Endothelial cell of umbilical vein (primary cell): ENCODE results near the gene CCSER1. TPM values are rescaled to one million over a fixed set of nuclear protein-coding genes. Genes with fewer than 3 reads are reported as not detected.

Experiments used
- BruUV-seq: library from RNA; stranded (reverse); fragments of 400-500 nt; replicated peaks from 2 replicates; lab custom pipeline; 2021; lab: Mats Ljungman, UMichigan
- CTCF ChIA-PET: fragments of 300-600, 350-600 bp; sonication (Branson Sonifier 250); formaldehyde crosslinking; loops from one replicate; lab custom pipeline; 2021; ENCODE audit warnings: antibody characterized with exemption, inconsistent platforms; lab: Charles Lee
- POLR2A ChIA-PET: fragments of 300-600, 350-600 bp; sonication (Branson Sonifier 250); formaldehyde crosslinking; loops from one replicate; lab custom pipeline; 2021; ENCODE audit warnings: antibody characterized with exemption, inconsistent platforms; lab: Charles Lee
- DNase-seq: peaks from one replicate; pipeline ENCODE4 v3.0.0-alpha.2; 2011; ENCODE audit warnings: low read depth, low spot score
- FAIRE-seq: peaks from 2 replicates; lab custom pipeline; 2011; peaks lifted over from hg19 to GRCh38; lab: Jason Lieb, UNC
- H2AFZ ChIP-seq: 2 replicates; pipeline ENCODE4 v1.6.0; 2012; ENCODE audit warnings: low read depth, low read length, control low read depth, inconsistent platforms
- H3K27ac ChIP-seq: 2 replicates; pipeline ENCODE4 v1.5.1; 2011; ENCODE audit warnings: low read depth, mild to moderate bottlenecking, control low read depth, low read length, moderate library complexity; ENCODE audit not compliant: insufficient read depth
- H3K27me3 ChIP-seq, 2 experiments: 2 replicates each; pipeline versions ENCODE4 v1.6.0 to v1.6.1; 2011; ENCODE audit warnings: low read length in 2 of 2, mixed read lengths in 1 of 2; ENCODE audit not compliant: control insufficient read depth in 2 of 2, insufficient read depth in 2 of 2
- H3K36me3 ChIP-seq, 2 experiments: 2 replicates in 1 of 2; 3 replicates in 1 of 2; pipeline ENCODE4 v1.5.1; 2011; ENCODE audit warnings: low read length in 2 of 2, mild to moderate bottlenecking in 1 of 2, moderate library complexity in 1 of 2; ENCODE audit not compliant: control insufficient read depth in 2 of 2, insufficient read depth in 2 of 2; ENCODE audit errors: extremely low read depth in 1 of 2
- H3K4me1 ChIP-seq: 3 replicates; pipeline ENCODE4 v1.5.1; 2011; ENCODE audit warnings: mild to moderate bottlenecking, low read length; ENCODE audit not compliant: control insufficient read depth, insufficient read depth; ENCODE audit errors: extremely low read depth
- H3K4me2 ChIP-seq: 2 replicates; pipeline ENCODE4 v1.6.1; 2011; ENCODE audit warnings: low read length, control low read depth, mixed read lengths; ENCODE audit not compliant: insufficient read depth
- H3K4me3 ChIP-seq, 3 experiments: fragments of 200-600 bp in 1 of 3; sonication (generic), shearing (Covaris generic) in 1 of 3; replicated peaks in 1 of 3; 2 replicates each; pipeline ENCODE4 v1.5.1; 2011 to 2016; ENCODE audit warnings: control low read depth in 3 of 3, low read length in 3 of 3, mild to moderate bottlenecking in 2 of 3, inconsistent platforms in 1 of 3, low read depth in 1 of 3, moderate library complexity in 1 of 3; ENCODE audit not compliant: insufficient read depth in 1 of 3
- H3K79me2 ChIP-seq: 2 replicates; pipeline ENCODE4 v1.6.0; 2012; ENCODE audit warnings: low read length, inconsistent platforms; ENCODE audit not compliant: control insufficient read depth, insufficient read depth
- H3K9ac ChIP-seq: replicated peaks from 2 replicates; pipeline ENCODE3; 2011; ENCODE audit warnings: low read length, control low read depth; ENCODE audit not compliant: insufficient read depth; ENCODE audit errors: extremely low read depth
- H3K9me1 ChIP-seq: replicated peaks from 3 replicates; pipeline ENCODE4 v1.6.0; 2011; ENCODE audit warnings: mild to moderate bottlenecking, low read length; ENCODE audit not compliant: control insufficient read depth, insufficient read depth; ENCODE audit errors: extremely low read depth
- H3K9me3 ChIP-seq: replicated peaks from 2 replicates; pipeline ENCODE4 v1.5.1; 2012; ENCODE audit warnings: low read length, inconsistent platforms; ENCODE audit not compliant: control insufficient read depth, insufficient read depth
- H4K20me1 ChIP-seq: replicated peaks from 2 replicates; pipeline ENCODE3; 2011; ENCODE audit warnings: mild to moderate bottlenecking, low read length; ENCODE audit not compliant: control insufficient read depth, insufficient read depth; ENCODE audit errors: extremely low read depth
- EZH2 ChIP-seq: IDR thresholded peaks from 2 replicates; pipeline ENCODE4 v1.6.1; 2012; ENCODE audit warnings: borderline replicate concordance, low read depth, mild to moderate bottlenecking, moderate library complexity, low read length, inconsistent platforms; ENCODE audit not compliant: severe bottlenecking
- FOS ChIP-seq: IDR thresholded peaks from 2 replicates; pipeline ENCODE4 v1.6.1; 2011; ENCODE audit warnings: mild to moderate bottlenecking, low read length, moderate library complexity, borderline replicate concordance; ENCODE audit not compliant: insufficient read depth
- GATA2 ChIP-seq: IDR thresholded peaks from 2 replicates; pipeline ENCODE4 v1.7.0; 2011; ENCODE audit warnings: low read depth, mild to moderate bottlenecking, moderate library complexity, mixed read lengths, low read length; ENCODE audit not compliant: insufficient read length, insufficient read depth
- JUN ChIP-seq: IDR thresholded peaks from 2 replicates; pipeline ENCODE4 v1.6.1; 2011; ENCODE audit warnings: borderline replicate concordance, low read depth; ENCODE audit not compliant: insufficient read length, insufficient read depth
- MYC ChIP-seq: IDR thresholded peaks from one replicate; pipeline ENCODE4 v1.6.1; 2011; ENCODE audit warnings: mild to moderate bottlenecking, low read depth, low read length
- POLR2A ChIP-seq: IDR thresholded peaks from 2 replicates; pipeline ENCODE4 v1.6.1; 2012; ENCODE audit warnings: low read depth, mild to moderate bottlenecking, control low read depth, low read length
- POLR2AphosphoS5 ChIP-seq: IDR thresholded peaks from 2 replicates; pipeline ENCODE4 v1.6.1; 2012; ENCODE audit warnings: low read depth, mild to moderate bottlenecking, control low read depth, low read length, moderate library complexity; ENCODE audit not compliant: insufficient read depth
- dilution Hi-C: fragments of 300-500 bp; cut with MboI; formaldehyde crosslinking; loops from one replicate; pipeline ENCODE4 v1.15.0; 2019; ENCODE audit warnings: low sequenced_read_pairs; ENCODE audit not compliant: extremely low pct_ligation_motif_present
- intact Hi-C: fragments of 100-400 bp; cut with micrococcal nuclease; formaldehyde crosslinking; loops from one replicate; pipeline ENCODE4 v1.10.0; 2022
- polyA plus RNA-seq, 4 experiments: library from polyadenylated mRNA; depleted of rRNA in 3 of 4; stranded (reverse) in 3 of 4; unstranded in 1 of 4; fragments of >200 nt; gene quantifications; 2 replicates each; pipeline versions ENCODE4 v1.2.1 to v1.2.3, GENCODE V29; 2011 to 2012; ENCODE audit warnings: missing spikeins in 1 of 4
- total RNA-seq: library from RNA; stranded (reverse); gene quantifications from 2 replicates; pipeline ENCODE4 v1.2.3, GENCODE V29; 2021
- TF ChIP-seq, protein P1 (sequence below): IDR thresholded peaks from 2 replicates; pipeline ENCODE4 v1.6.1; 2011; ENCODE audit not compliant: insufficient read depth, insufficient read length
- TF ChIP-seq, protein P2 (sequence below), 2 donors: IDR thresholded peaks; 1 replicate in 1 of 2; 2 replicates in 1 of 2; pipeline ENCODE4 v1.5.1; 2011; ENCODE audit warnings: low read length in 2 of 2, mild to moderate bottlenecking in 2 of 2, moderate library complexity in 2 of 2, control low read depth in 1 of 2, inconsistent platforms in 1 of 2, low read depth in 1 of 2; ENCODE audit not compliant: insufficient read depth in 1 of 2; ENCODE audit errors: extremely low read depth in 1 of 2

The CCSER1 gene
- total and polyA plus RNA-seq, 2 donors (not counting 3 experiments of a cell fraction or from before 2014, with no cell fraction given): 0.11 to 1.8 TPM

DNA sequence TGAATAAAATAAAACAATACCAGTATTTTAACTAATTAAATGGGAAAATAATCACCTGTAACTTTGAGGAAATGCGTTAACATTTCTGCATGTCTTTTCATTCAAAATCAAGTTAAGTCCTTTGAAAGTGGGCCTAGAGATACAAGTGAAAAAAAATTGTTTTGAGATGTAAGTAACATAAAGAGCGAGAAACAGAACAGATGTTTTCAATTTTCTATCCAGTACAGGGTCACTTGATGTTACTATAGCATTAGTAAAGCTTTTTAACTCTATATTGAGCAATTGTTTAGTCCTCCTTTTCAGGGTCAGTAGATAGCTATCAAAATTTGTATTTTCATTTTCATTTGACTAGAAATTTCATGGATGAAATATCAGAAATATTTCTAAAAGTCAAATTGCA is 761.4 kb downstream of the CCSER1 start:
- CTCF ChIA-PET: interaction anchor here (2.7 kb wide), 1 partner anchor 15 kb away, joined by 6 read pairs; no protein-coding TSS in a partner anchor
- Histone ChIP-seq H3K4me1 (peaks cover 6% of the 10 kb centered on the region), H3K4me2 (no peak overlapping the region), H2AFZ (no peak overlapping the region), H3K4me3 (no peak overlapping the region), H4K20me1 (no peaks in the 10 kb centered on the region), H3K9me1 (no peaks in the 10 kb centered on the region), H3K27me3 (no peaks in the 10 kb centered on the region), H3K9ac (no peak overlapping the region), H3K79me2 (no peaks in the 10 kb centered on the region), H3K9me3 (no peaks in the 10 kb centered on the region), H3K36me3 (no peaks in the 10 kb centered on the region), H3K27ac (no peak overlapping the region)
- POLR2A ChIA-PET: no interaction called here
- DNase-seq (no peak), FAIRE-seq (no peak)
- dilution Hi-C loops: no loop called here
- TF ChIP-seq GATA2 (no peak), FOS (no peak), EZH2 (no peak), JUN (no peak), MYC (no peak), POLR2AphosphoS5 (no peak), POLR2A (no peak)
- TF ChIP-seq, protein P1, sequence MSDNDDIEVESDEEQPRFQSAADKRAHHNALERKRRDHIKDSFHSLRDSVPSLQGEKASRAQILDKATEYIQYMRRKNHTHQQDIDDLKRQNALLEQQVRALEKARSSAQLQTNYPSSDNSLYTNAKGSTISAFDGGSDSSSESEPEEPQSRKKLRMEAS: no peak
- TF ChIP-seq, protein P2, sequence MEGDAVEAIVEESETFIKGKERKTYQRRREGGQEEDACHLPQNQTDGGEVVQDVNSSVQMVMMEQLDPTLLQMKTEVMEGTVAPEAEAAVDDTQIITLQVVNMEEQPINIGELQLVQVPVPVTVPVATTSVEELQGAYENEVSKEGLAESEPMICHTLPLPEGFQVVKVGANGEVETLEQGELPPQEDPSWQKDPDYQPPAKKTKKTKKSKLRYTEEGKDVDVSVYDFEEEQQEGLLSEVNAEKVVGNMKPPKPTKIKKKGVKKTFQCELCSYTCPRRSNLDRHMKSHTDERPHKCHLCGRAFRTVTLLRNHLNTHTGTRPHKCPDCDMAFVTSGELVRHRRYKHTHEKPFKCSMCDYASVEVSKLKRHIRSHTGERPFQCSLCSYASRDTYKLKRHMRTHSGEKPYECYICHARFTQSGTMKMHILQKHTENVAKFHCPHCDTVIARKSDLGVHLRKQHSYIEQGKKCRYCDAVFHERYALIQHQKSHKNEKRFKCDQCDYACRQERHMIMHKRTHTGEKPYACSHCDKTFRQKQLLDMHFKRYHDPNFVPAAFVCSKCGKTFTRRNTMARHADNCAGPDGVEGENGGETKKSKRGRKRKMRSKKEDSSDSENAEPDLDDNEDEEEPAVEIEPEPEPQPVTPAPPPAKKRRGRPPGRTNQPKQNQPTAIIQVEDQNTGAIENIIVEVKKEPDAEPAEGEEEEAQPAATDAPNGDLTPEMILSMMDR (IDR thresholded peaks at IDR 0.05; ENCODE audit: extremely low read depth in 1 of 2, insufficient read depth in 1 of 2, low read depth in 1 of 2, low read length in 2 of 2): no peak
- intact Hi-C loops: no loop called here
- BruUV-seq: no TSS peak
